HG02938 (cell line): ENCODE results near the gene DBT.
A peak's percentile ranks its signal among the peaks of the same experiment; 100 is the strongest.
"Not testable (repeated sequence)": the region's sequence is repeated elsewhere in the genome, so short reads cannot be mapped to it uniquely, and the experiment has no call there.

Experiments used
- ATAC-seq: cut with Tn5 transposase; IDR thresholded peaks from one replicate; pipeline ENCODE4 v1.9.1; 2021; ENCODE audit warnings: mild to moderate bottlenecking, moderate library complexity; ENCODE audit not compliant: unreplicated experiment

DBT gene

GRCh38 chr1:100202703-100203102, 46.9 kb downstream of the DBT start:
- not testable (repeated sequence) for ATAC-seq

- ATAC-seq: not testable (repeated sequence)
These were observed 49.6 kb downstream of the DBT start for GRCh38 chr1:100200060-100200459.

GRCh38 chr1:100198596-100198995, 51.0 kb downstream of the DBT start:
- ATAC-seq: no peak

- no peak for ATAC-seq
These were observed 61.0 kb downstream of the DBT start for GRCh38 chr1:100188617-100189016.

GRCh38 chr1:100187912-100188311, 61.7 kb downstream of the DBT start:
- no peak for ATAC-seq

GRCh38 chr1:100184536-100184935, 65.1 kb downstream of the DBT start:
- ATAC-seq: peak; percentile 75

GRCh38 chr1:100183370-100183769, 66.3 kb downstream of the DBT start:
- ATAC-seq: no peak

- ATAC-seq: no peak
These were observed 71.5 kb downstream of the DBT start, which contains the start of gene LRRC39 for GRCh38 chr1:100178091-100178490. LRRC39 (minus strand) TSS chr1:100178256; CDS start chr1:100168516, 9,740 bp downstream.

GRCh38 chr1:100177295-100178041, 72.2 kb downstream of the DBT start:
- ATAC-seq: no peak

GRCh38 chr1:100168051-100168450, 81.6 kb downstream of the DBT start:
- no peak for ATAC-seq

GRCh38 chr1:100164702-100165101, 84.9 kb downstream of the DBT start:
- ATAC-seq: no peak

- no peak for ATAC-seq
These were observed 85.4 kb downstream of the DBT start for GRCh38 chr1:100164216-100164615.

- ATAC-seq: no peak
These were observed 86.8 kb downstream of the DBT start for GRCh38 chr1:100162881-100163280.

- peak; percentile 72 for ATAC-seq
These were observed 97.4 kb downstream of the DBT start for GRCh38 chr1:100152271-100152670.

GRCh38 chr1:100151679-100152078, 98.0 kb downstream of the DBT start:
- ATAC-seq: no peak

- no peak for ATAC-seq
These were observed 101.8 kb downstream of the DBT start for GRCh38 chr1:100147875-100148274.

GRCh38 chr1:100146958-100147357, 102.7 kb downstream of the DBT start:
- no peak for ATAC-seq

GRCh38 chr1:100145116-100145515, 104.5 kb downstream of the DBT start:
- ATAC-seq: no peak

- ATAC-seq: no peak
These were observed 107.3 kb downstream of the DBT start for GRCh38 chr1:100142343-100142742.

GRCh38 chr1:100141192-100141591, 108.4 kb downstream of the DBT start:
- no peak for ATAC-seq

GRCh38 chr1:100137602-100138001, 112.0 kb downstream of the DBT start:
- no peak for ATAC-seq
